ENCODE results near the gene KHDRBS1.
A peak's percentile ranks its signal among the peaks of the same experiment; 100 is the strongest.
"Not testable (repeated sequence)": the region's sequence is repeated elsewhere in the genome, so short reads cannot be mapped to it uniquely, and the experiment has no call there.

Gene KHDRBS1, protein sequence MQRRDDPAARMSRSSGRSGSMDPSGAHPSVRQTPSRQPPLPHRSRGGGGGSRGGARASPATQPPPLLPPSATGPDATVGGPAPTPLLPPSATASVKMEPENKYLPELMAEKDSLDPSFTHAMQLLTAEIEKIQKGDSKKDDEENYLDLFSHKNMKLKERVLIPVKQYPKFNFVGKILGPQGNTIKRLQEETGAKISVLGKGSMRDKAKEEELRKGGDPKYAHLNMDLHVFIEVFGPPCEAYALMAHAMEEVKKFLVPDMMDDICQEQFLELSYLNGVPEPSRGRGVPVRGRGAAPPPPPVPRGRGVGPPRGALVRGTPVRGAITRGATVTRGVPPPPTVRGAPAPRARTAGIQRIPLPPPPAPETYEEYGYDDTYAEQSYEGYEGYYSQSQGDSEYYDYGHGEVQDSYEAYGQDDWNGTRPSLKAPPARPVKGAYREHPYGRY

DNA sequence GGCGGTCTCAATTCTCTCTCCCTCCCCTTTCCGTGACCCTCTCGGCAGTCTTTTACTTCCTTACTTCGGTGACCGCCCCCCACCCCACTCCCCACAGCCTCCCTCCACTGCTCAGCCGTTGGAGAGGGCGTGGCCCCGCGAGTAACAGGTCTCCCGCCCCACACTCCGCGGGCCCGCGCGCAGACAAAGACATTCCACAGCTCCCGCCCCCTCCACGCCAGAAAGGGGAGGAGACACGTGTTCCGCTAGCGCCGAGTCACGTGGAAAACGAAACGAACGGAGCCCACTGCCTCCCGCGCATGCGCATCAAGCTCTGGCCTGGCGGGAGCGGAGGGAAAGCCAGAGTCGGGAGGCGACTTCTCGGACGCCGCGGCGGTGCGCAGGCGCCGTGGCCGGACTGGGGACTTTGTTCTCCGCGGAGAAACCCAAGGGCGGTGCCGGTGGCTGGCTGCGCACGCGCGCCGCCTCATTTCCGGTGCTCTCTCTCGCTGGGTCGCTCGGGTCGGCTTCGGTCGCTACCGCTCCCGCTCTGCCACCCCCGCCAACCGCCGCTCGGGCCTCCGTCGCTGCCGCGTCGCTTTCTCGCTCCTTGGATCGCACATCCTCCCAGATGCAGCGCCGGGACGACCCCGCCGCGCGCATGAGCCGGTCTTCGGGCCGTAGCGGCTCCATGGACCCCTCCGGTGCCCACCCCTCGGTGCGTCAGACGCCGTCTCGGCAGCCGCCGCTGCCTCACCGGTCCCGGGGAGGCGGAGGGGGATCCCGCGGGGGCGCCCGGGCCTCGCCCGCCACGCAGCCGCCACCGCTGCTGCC, at the start of gene KHDRBS1:
TSS of gene KHDRBS1 (plus strand) at position 483 of the 813 bp plus-strand sequence. CDS start at position 611, 128 bp downstream.
- DNase-seq (ENCODE audit: low read depth, low spot score) = peak; percentile 84

DNA sequence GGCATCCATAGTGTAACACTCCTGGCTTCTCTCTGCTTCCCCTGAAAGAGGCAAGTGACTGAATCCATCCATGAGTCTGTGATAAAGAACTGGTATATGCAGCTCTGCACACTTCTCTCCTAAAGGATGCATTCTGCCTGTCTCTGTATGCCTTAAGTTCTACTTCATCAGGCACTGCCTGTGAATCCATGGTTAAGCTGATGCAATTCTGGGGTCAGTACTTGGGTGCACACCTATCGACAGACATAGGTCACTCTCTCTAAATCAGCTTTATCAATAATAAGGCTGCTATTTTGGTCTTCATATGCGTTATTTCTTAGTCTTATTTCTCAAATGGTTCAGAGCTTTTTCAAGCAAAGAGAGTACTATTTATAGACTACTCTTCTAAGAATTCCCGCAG, 42.8 kb upstream of the KHDRBS1 start:
- no peak for DNase-seq (ENCODE audit: low read depth, low spot score)

DNA sequence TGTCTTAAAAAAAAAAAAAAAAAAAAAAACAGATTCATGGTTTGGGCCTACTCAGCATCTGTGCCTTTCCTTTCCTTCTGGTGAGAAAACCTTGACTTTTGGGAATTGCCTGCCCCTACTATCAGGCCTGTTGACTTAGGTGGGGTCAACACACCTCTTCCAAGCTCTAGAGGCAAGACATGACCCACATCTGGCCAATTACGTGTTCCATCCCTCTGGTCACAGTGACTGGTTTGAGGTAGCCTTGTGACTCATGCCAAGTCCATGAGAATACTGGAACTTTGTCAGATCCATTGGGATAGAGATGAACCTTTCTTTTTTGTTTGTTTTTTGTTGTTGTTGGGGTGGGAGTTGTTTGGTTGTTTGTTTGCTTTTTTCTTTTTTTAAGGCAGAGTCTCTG, 37.3 kb upstream of the KHDRBS1 start:
- DNase-seq (ENCODE audit: low read depth, low spot score) = no peak

DNA sequence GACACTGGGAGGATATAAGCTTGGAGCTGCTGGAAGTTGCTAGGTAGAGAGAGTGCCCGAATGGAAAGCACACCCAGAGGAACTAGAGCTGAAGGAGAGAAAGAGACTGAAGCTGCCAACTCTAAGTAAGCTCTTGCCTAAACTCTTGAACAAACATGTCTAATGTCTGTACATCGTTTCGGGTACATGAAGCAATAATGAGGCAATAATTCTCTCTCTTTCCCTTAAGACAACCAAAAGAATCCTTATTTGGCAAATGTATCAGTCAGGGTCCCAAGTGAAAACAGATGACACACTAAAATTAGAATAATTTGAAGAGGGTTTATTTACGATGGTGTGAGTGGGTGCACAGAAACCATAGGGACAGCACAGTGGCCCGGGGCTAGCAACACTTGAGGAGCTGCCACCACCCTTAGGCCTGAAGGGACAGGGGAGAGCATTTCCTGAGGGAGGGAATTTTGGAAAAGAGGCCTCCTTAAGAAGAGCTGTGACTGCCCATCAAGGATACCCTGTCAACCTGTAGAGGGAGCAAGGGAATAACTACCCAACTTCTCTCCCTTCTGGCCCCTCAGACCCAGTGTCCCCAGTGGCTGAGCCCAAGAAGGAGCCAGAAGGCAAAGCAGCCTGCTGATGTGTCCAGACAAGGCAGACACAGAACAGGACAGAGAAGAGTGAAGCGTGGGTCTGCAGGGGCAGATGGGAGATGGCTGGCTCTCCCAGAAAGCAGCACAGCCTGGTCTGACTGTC, 36.1 kb upstream of the KHDRBS1 start:
- peak; percentile 75 for DNase-seq (ENCODE audit: low read depth, low spot score)

DNA sequence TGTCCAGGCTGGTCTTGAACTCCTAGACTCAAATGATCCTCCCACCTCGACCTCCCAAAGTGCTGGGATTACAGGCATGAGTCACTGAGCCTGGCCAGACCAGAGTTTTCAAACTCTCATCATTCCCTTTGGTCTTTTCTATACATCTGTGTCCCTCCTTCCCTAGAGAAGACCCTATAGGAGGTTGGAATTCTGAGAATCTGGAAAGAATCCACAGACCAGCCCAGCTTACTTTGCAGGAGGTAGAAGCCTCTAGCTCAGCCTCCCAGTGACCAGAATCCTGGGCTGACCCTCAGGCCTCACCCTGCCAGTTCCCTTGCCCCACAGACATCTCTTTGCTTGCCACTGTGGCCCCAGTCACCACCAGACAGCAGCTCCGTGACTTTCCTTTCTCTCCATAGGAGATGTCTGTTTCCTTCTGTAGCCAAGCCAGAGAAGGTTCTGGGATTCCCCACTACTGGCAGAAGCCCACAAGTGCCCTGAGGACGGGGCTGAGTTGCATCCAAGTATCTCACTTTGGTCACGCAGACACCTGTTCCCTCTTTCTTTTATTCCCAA, 34.7 kb upstream of the KHDRBS1 start:
- DNase-seq (ENCODE audit: low read depth, low spot score) = no peak

DNA sequence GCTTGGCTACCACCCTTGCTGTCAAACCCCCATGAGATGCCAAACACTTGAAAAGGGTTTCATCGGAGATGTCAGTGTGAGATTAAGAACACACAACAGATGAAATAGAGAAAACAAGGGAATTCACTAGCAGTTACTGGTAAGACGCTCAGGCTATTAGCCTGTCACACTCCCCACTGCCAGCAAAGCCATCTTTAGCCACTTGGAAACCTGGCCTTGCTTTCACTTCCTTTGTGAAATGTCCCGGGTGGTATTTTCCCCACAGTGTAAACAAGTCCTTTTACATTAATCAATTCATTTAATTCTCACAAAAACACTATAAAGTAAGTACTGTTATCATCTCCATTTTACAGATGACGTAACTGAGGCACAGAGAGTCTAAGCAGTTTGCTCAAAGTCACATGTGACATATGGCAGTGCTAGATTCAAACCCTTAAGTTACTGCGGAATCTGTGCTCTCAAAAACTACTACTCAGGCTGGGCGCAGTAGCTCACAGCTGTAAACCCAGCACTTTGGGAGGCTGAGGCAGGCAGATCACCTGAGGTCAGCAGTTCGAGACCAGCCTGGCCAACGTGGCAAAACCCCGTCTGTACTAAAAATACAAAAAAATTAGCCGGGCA, 32.7 kb upstream of the KHDRBS1 start:
- no peak for DNase-seq (ENCODE audit: low read depth, low spot score)

DNA sequence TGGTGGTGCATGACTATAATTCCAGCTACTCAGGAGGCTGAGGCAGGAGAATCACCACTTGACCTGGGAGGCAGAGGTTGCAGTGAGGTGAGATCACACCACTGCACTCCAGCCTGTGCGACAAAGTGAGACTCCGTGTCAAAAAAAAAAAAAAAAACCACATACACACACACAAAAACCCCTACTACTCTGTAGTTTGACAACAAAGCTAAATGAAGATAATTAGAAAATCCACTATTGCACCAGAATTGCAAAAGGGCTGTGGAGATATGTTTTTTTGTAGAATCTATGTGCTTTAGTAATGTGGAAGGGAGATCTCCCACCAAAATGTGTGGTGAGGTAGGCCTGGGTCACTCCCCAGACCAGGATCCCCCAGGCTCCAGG, 32.2 kb upstream of the KHDRBS1 start:
- no peak for DNase-seq (ENCODE audit: low read depth, low spot score)

DNA sequence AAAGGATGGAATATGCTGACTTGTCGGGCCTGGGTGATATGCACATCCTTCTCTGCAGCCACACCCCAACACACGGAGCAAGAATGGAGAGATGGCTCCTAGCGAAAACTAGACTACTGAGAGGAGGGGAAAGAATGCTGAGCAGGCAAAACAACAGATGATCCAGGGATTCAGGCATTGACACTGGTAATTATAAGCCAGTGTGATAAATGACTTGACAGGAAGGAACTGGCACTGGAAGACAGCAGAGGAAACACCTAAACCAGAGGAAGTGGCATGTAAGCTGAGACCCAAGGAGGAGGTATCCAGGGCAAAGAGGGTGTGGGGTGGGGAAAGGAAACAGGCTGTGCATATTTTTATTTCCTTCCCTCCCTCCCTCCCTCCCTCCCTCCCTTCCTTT, 31.7 kb upstream of the KHDRBS1 start:
- no peak for DNase-seq (ENCODE audit: low read depth, low spot score)

DNA sequence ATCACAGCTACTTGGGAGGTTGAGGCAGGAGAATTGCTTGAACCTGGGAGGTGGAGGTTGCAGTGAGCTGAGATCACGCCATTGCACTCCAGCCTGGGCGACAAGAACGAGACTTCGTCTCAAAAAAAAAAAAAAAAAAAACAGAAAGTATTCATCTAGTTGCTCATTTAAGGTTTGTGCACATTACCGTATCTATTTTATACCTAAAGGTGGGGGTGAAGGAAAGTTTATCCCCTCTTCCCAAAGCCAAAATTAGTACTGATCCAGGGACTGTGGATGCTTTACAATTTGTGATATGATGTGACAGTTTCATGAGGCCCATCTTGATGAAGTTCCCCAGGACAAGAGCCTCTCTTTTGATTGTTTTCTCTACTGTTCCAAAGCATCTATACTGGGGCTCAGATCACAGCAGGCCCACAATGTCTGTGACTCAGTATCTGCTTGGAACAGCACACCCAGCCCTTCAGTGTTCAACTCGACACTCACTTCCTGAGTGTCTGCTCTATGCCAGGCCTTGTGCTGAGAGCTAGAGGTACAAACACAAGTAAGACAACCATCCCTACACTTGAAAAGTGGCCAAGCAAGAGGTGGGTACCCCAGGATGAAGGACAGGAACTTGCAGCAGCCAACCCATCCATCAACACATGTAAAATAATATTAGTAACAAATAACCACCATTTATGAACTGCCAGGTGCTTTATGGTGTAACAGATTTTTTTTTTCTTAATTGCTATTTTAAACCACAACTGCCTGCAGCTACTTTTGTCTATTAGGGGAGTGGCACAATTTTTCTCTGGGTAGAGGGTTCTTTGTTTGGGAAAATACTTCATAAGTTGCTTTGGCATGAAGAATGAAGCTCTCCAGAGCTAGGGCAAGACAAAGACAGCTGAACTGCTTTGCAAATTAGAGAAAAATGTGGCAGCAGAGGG, 29.0 kb upstream of the KHDRBS1 start:
- no peak for DNase-seq (ENCODE audit: low read depth, low spot score)

DNA sequence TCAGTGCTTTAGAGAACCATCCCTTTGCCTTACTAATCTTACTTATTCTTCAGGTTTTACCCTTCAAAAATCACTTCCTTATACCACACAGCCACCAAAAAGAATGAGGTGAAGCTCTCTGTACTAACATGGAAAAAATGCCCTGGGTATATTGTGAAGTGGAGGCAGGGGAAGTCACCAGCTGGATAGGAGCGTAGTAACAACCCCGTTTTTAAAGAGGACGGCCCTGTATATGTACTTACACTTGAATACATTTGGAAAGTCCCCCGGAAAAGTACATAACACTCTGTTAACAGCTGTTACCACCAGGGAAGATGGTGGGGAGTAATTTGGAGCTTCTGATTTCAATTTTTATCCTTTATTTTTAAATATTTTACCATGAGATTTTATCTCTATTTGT, 28.2 kb upstream of the KHDRBS1 start:
- no peak for DNase-seq (ENCODE audit: low read depth, low spot score)

DNA sequence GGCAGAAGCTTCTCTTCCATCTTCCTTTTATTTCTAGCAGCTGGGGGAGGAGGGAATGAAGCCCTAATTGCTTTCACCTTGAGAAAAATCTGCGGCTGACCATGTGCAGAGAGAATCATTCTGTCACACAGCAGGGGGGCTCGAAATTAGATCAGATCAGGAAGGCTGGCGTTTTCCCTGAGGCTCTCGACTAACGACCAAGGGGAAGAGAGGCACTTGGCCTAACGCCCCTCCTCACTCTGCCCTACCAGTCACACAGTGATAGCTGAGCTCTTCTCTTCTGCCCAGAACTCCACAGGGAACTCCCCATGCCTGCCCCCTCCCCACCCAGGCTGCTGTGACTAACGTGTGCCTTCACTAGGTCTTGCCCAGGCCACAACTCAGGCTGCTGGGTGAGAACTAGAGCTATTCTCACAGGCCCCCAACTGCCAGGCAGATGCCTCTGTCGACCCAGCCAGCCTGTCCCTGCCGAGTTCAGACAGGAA, 26.5 kb upstream of the KHDRBS1 start:
- no peak for DNase-seq (ENCODE audit: low read depth, low spot score)

DNA sequence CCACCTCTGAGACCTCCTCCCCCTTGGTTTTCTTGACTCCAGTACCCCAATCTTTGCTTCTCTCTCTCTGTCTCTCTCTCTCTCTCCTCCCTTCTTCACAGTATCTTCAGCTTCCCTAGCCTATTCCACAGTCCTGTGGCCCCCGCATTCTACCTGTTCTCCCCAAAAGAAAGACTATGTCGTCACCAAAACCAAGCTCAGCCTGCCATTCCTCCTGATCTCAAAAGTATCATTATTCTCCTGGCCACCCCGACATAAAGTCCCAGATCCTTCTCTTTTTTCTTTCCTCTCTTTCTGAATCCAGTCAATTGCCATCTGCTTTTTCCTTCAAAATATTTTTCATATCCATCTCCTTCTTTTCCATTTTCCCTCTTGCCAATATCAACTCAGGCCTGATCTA, 23.7 kb upstream of the KHDRBS1 start:
- no peak for DNase-seq (ENCODE audit: low read depth, low spot score)

DNA sequence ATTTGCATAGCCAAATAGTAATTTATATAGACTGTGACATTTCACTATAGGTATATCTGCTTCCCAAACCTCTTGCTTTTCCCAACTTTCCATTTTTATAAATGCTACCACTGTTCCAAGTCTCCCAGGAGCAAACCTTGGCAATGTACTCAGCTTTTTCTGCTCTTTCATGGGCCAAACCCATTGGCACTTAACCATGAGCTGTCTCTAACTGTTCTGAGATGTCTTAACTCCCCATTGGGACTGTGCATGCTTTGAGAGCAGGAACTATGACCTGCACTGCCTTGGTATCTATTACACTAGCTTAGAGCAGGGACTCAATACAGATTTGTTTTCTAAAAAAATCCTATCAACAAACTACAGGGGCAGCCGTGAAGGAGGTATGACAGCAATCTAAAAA, 22.5 kb upstream of the KHDRBS1 start:
- no peak for DNase-seq (ENCODE audit: low read depth, low spot score)

DNA sequence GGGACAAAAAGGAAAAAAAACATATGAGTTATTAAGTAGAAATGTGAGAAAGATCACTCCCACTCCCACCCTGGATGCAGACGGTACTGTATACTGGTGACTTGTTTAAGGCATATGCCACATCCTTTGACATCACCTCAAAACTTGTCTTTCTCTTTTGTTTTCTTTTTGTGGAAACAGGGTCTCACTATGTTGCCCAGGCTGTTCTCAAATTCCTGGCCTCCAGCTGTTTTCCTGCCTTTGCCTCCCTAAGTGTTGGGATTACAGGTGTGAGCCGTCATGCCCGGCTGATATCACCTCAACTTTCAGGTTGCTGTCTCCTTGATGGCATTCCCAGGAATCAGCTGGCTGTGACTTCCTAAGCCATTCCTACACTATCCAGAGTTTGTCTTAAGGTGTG, 18.4 kb upstream of the KHDRBS1 start:
- DNase-seq (ENCODE audit: low read depth, low spot score) = no peak

DNA sequence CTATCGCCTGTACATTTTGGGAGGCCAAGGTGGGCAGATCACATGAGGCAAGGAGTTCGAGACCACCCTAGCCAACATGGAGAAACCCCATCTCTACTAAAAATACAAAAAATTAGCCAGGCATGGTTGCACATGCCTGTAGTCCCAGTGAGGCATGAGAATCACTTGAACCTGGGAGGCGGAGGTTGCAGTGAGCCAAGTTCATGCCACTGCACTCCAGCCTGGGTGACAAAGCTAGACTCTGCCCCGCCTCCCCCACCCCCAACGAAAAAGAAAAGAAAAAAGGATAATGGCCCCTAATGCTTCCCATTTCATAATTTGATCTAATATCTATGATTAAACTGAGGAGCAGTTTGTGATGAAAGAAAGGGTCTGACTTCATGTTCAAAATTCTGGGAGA, 17.5 kb upstream of the KHDRBS1 start:
- not testable (repeated sequence) for DNase-seq (ENCODE audit: low read depth, low spot score)

DNA sequence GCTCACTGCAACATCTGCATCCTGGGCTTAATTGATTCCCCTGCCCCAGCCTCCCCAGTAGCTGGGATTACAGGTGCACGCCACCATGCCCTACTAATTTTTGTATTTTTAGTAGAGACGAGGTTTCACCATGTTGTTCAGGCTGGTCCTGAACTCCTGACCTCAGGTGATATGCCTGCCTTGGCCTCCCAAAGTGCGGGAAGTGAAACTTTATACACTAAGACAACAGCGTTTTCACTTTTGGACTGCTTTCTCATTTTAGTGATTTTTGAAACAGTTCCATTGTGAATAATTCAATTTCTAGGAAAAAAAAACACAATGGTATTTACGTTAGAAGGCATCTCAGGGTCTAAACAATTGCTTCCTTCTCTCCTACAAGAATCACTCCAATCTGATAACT, 11.8 kb upstream of the KHDRBS1 start:
- DNase-seq (ENCODE audit: low read depth, low spot score) = no peak

DNA sequence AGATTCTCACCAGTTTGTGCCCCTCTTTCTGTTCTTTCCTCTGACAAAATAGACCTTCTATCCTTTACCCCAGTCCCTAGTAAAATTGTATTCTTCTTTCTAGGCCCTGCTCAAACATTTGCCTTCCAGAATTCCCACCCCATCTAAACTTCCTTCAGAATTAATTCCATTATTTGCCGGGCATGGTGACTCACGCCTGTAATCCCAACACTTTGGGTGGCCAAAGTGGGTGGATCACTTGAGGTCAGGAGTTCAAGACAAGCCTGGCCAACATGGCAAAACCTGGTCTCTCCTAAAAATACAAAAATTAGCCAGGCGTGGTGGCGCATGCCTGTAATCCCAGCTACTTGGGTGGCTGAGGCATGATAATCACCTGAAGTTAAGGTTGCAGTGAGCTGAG, 11.4 kb upstream of the KHDRBS1 start:
- not testable (repeated sequence) for DNase-seq (ENCODE audit: low read depth, low spot score)

DNA sequence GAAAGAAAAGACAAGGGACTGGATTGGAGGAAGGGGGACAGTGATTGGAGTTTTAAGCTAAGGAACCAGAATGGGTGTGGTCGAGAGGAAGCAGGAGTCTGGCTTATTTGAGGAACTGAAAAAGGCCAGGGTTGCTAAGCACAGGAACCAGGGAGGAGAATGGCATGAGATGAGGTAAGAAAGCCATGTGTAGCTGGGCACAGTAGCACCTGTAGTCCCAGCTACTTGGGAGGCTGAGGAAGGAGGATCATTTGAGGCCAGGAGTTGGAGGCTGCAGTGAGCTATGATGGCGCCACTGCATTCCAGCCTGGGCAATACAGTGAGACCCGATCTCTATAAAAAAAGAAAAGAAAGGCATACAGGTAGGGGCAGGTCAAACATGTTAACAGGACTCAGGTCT, 8.1 kb upstream of the KHDRBS1 start:
- no peak for DNase-seq (ENCODE audit: low read depth, low spot score)

DNA sequence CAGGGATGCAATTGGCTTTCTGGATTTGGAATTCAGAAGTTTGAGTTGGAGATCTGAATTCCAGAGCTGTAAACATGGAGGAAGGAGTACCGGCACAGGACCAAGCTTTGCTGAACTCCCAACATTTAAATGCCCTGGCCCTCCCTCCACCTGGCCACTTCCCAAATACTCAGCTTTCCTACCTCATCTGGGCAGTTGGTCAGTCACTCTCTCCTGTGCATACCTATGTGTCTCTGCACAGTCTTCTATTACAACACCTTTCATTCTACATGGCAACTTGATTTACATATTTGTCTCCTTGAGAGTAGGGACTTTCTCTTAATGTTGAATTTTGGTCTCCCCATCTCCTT, 6.1 kb upstream of the KHDRBS1 start:
- no peak for DNase-seq (ENCODE audit: low read depth, low spot score)

DNA sequence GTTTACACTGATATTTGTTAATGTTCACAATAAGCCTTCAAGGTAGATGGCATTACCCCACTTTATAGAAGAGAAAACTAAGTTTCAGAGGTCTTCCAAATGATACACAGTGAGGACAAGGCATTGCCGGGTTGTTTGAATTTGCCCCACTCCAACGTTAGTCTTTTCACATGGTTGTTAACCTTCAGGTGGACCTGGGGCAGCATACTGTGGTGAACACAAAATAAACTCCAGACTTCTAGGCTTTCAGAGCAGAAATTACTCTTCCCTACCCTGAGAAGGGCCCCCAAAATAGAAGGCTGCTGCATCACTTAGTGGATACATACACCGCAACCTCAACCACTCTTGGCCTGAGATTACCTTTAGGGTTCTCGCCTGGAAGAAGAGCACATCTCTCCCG, 3.4 kb upstream of the KHDRBS1 start:
- DNase-seq (ENCODE audit: low read depth, low spot score) = no peak
